Activated T-cell treated with anti-CD3 and anti-CD28 coated beads, Interleukin-2, amount 50 U/mL, for 4 hours (primary cell): ENCODE measurements around the gene KLHDC7B. TPM values are rescaled to one million over a fixed set of nuclear protein-coding genes. Genes with fewer than 3 reads are reported as not detected.
"Not testable (repeated sequence)": the region's sequence is repeated elsewhere in the genome, so short reads cannot be mapped to it uniquely, and the experiment has no call there.

Experiments
- ATAC-seq, 2 donors: fragments of 200-7000 bp; cut with Tn5 transposase; one replicate each; pipeline ENCODE4 v1.10.0; 2021
- DNase-seq: peaks from one replicate; pipeline ENCODE4 v3.0.0-alpha.2; 2020
- H3K27me3 Mint-ChIP-seq: one replicate; pipeline ENCODE4 v1.8.0; 2021; ENCODE audit warnings: low read depth, mixed read lengths
- H3K36me3 Mint-ChIP-seq: one replicate; pipeline ENCODE4 v1.8.0; 2022; ENCODE audit warnings: mixed read lengths; ENCODE audit not compliant: insufficient read depth
- H3K4me1 Mint-ChIP-seq: one replicate; pipeline ENCODE4 v1.8.0; 2021; ENCODE audit warnings: low read depth, mixed read lengths
- H3K4me3 Mint-ChIP-seq: one replicate; pipeline ENCODE4 v1.8.0; 2021; ENCODE audit warnings: mild to moderate bottlenecking, moderate library complexity, mixed read lengths
- H3K9me3 Mint-ChIP-seq: one replicate; pipeline ENCODE4 v1.8.0; 2021; ENCODE audit warnings: mixed read lengths
- total RNA-seq, 3 donors: library from RNA; stranded (reverse); gene quantifications; one replicate each; pipeline ENCODE4 v1.2.1, GENCODE V29; 2021

KLHDC7B gene
- total RNA-seq, 3 donors from 2014 or later, result 5.4 to 7.4 (median 6.4) TPM

- H3K36me3 Mint-ChIP-seq, result peaks cover 3% of the 10 kb centered on the region
- H3K27me3 Mint-ChIP-seq, result no peaks in the 10 kb centered on the region
- H3K4me3 Mint-ChIP-seq, result peak within 1 kb of the TSS; percentile 96
- H3K9me3 Mint-ChIP-seq, result no peaks in the 10 kb centered on the region
- peak; percentile 79 to 82 for ATAC-seq
- peaks cover 15% of the 10 kb centered on the region for H3K4me1 Mint-ChIP-seq
- peak; percentile 98 for DNase-seq
These were observed 37.5 kb upstream of the KLHDC7B start, which contains the start of gene NCAPH2 for GRCh38 chr22:50507991-50508884. TSS of gene NCAPH2 (plus strand) at chr22:50508224. CDS start at chr22:50508338, 114 bp downstream.

- H3K4me3 Mint-ChIP-seq, result peak overlapping the region; percentile 88
- H3K4me1 Mint-ChIP-seq, result peaks cover 15% of the 10 kb centered on the region
- no peak for DNase-seq
- peaks cover 3% of the 10 kb centered on the region for H3K36me3 Mint-ChIP-seq
- H3K9me3 Mint-ChIP-seq, result no peaks in the 10 kb centered on the region
- ATAC-seq, result no peak
- no peaks in the 10 kb centered on the region for H3K27me3 Mint-ChIP-seq
These were observed 36.8 kb upstream of the KLHDC7B start for GRCh38 chr22:50508897-50509296.

- no peak for ATAC-seq
- DNase-seq, result no peak
- peaks cover 14% of the 10 kb centered on the region for H3K36me3 Mint-ChIP-seq
- no peaks in the 10 kb centered on the region for H3K27me3 Mint-ChIP-seq
- H3K4me3 Mint-ChIP-seq, result no peak overlapping the region
- no peaks in the 10 kb centered on the region for H3K9me3 Mint-ChIP-seq
- peaks cover 15% of the 10 kb centered on the region for H3K4me1 Mint-ChIP-seq
These were observed 32.5 kb upstream of the KLHDC7B start for GRCh38 chr22:50513175-50513574.

- H3K4me1 Mint-ChIP-seq, result peaks cover 2% of the 10 kb centered on the region
- ATAC-seq, result no peak
- no peaks in the 10 kb centered on the region for H3K9me3 Mint-ChIP-seq
- H3K27me3 Mint-ChIP-seq, result no peaks in the 10 kb centered on the region
- peaks cover 16% of the 10 kb centered on the region for H3K36me3 Mint-ChIP-seq
- no peak for DNase-seq
- no peak overlapping the region for H3K4me3 Mint-ChIP-seq
These were observed 29.6 kb upstream of the KLHDC7B start for GRCh38 chr22:50516068-50516467.

GRCh38 chr22:50516891-50517290, 28.8 kb upstream of the KLHDC7B start:
- Mint-ChIP-seq H3K36me3 (peaks cover 16% of the 10 kb centered on the region), H3K4me3 (no peak overlapping the region), H3K27me3 (no peaks in the 10 kb centered on the region), H3K9me3 (no peaks in the 10 kb centered on the region), H3K4me1 (peaks cover 2% of the 10 kb centered on the region)
- ATAC-seq (no peak), DNase-seq (no peak)

GRCh38 chr22:50517495-50518260, 28.0 kb upstream of the KLHDC7B start:
- peaks cover 13% of the 10 kb centered on the region for H3K36me3 Mint-ChIP-seq
- no peaks in the 10 kb centered on the region for H3K9me3 Mint-ChIP-seq
- no peak for ATAC-seq
- no peaks in the 10 kb centered on the region for H3K27me3 Mint-ChIP-seq
- H3K4me3 Mint-ChIP-seq, result no peak overlapping the region
- no peak for DNase-seq
- peaks cover 2% of the 10 kb centered on the region for H3K4me1 Mint-ChIP-seq

- no peak for ATAC-seq
- Mint-ChIP-seq H3K36me3 (peaks cover 20% of the 10 kb centered on the region), H3K4me3 (no peak overlapping the region), H3K4me1 (peaks cover 2% of the 10 kb centered on the region), H3K27me3 (no peaks in the 10 kb centered on the region), H3K9me3 (no peaks in the 10 kb centered on the region)
- DNase-seq, result no peak
These were observed 27.1 kb upstream of the KLHDC7B start for GRCh38 chr22:50518606-50519005.

GRCh38 chr22:50519151-50519550, 26.5 kb upstream of the KLHDC7B start:
- Mint-ChIP-seq H3K27me3 (no peaks in the 10 kb centered on the region), H3K4me1 (peaks cover 2% of the 10 kb centered on the region), H3K36me3 (peaks cover 20% of the 10 kb centered on the region), H3K9me3 (no peaks in the 10 kb centered on the region), H3K4me3 (no peak overlapping the region)
- DNase-seq (no peak), ATAC-seq (no peak)

- not testable (repeated sequence) for H3K9me3 Mint-ChIP-seq, H3K4me3 Mint-ChIP-seq, H3K4me1 Mint-ChIP-seq, ATAC-seq, DNase-seq, H3K27me3 Mint-ChIP-seq
- peaks cover 21% of the 10 kb centered on the region for H3K36me3 Mint-ChIP-seq
These were observed 25.5 kb upstream of the KLHDC7B start for GRCh38 chr22:50520184-50520583.

- peaks cover 17% of the 10 kb centered on the region for H3K36me3 Mint-ChIP-seq
- ATAC-seq, result no peak
- H3K4me1 Mint-ChIP-seq, result peaks cover 4% of the 10 kb centered on the region
These were observed 24.8 kb upstream of the KLHDC7B start for GRCh38 chr22:50520826-50521453.

GRCh38 chr22:50521710-50522109, 24.0 kb upstream of the KLHDC7B start:
- DNase-seq (no peak), ATAC-seq (no peak)
- Mint-ChIP-seq H3K9me3 (no peaks in the 10 kb centered on the region), H3K4me1 (peaks cover 6% of the 10 kb centered on the region), H3K27me3 (no peaks in the 10 kb centered on the region), H3K4me3 (no peak overlapping the region), H3K36me3 (peaks cover 16% of the 10 kb centered on the region)

More at GRCh38 chr22:50520826-50521453, 24.8 kb upstream of the KLHDC7B start:
- Mint-ChIP-seq H3K27me3 (no peaks in the 10 kb centered on the region), H3K9me3 (no peaks in the 10 kb centered on the region), H3K4me3 (no peak overlapping the region)
- no peak for DNase-seq

GRCh38 chr22:50522208-50522805, 23.4 kb upstream of the KLHDC7B start:
- H3K4me1 Mint-ChIP-seq, result peaks cover 12% of the 10 kb centered on the region
- ATAC-seq, result no peak
- no peaks in the 10 kb centered on the region for H3K27me3 Mint-ChIP-seq
- no peak for DNase-seq
- no peak overlapping the region for H3K4me3 Mint-ChIP-seq
- peaks cover 16% of the 10 kb centered on the region for H3K36me3 Mint-ChIP-seq
- H3K9me3 Mint-ChIP-seq, result no peaks in the 10 kb centered on the region

GRCh38 chr22:50522806-50523438, 22.8 kb upstream of the KLHDC7B start:
- Mint-ChIP-seq H3K27me3 (no peaks in the 10 kb centered on the region), H3K9me3 (no peaks in the 10 kb centered on the region), H3K4me3 (peak overlapping the region; percentile 52), H3K4me1 (peaks cover 19% of the 10 kb centered on the region), H3K36me3 (peaks cover 12% of the 10 kb centered on the region)
- ATAC-seq, result no peak
- DNase-seq, result no peak

- peaks cover 23% of the 10 kb centered on the region for H3K4me1 Mint-ChIP-seq
- no peaks in the 10 kb centered on the region for H3K27me3 Mint-ChIP-seq
- H3K4me3 Mint-ChIP-seq, result peak overlapping the region; percentile 52
- DNase-seq, result no peak
- no peaks in the 10 kb centered on the region for H3K9me3 Mint-ChIP-seq
- H3K36me3 Mint-ChIP-seq, result peaks cover 12% of the 10 kb centered on the region
- ATAC-seq, result no peak
These were observed 22.3 kb upstream of the KLHDC7B start for GRCh38 chr22:50523458-50523805.
